ENCODE results near the gene NPC1. TPM values are rescaled to one million over a fixed set of nuclear protein-coding genes. Genes with fewer than 3 reads are reported as not detected.
"Not testable (repeated sequence)": the region's sequence is repeated elsewhere in the genome, so short reads cannot be mapped to it uniquely, and the experiment has no call there.

The NPC1 gene
- total RNA-seq, 1 experiment from 2014 or later, result 39.4 TPM

- in situ Hi-C loops (cut with HindIII; ENCODE audit: low pct_unique_long_range_greater_than_20kb, low sequenced_read_pairs), result no loop called here
These were observed 28.1 kb upstream of the NPC1 start for GRCh38 chr18:23614413-23614812.

GRCh38 chr18:23613091-23613475 lies 26.8 kb upstream of the NPC1 start:
- in situ Hi-C loops (cut with HindIII; ENCODE audit: low pct_unique_long_range_greater_than_20kb, low sequenced_read_pairs), result not testable (repeated sequence)

More at GRCh38 chr18:23614413-23614812, 28.1 kb upstream of the NPC1 start:
- no peak for DNase-seq (ENCODE audit: low read depth, low spot score)

GRCh38 chr18:23612434-23613090 lies 26.3 kb upstream of the NPC1 start:
- in situ Hi-C loops (cut with HindIII; ENCODE audit: low pct_unique_long_range_greater_than_20kb, low sequenced_read_pairs), result no loop called here
- DNase-seq (ENCODE audit: low read depth, low spot score), result no peak

More at GRCh38 chr18:23613091-23613475, 26.8 kb upstream of the NPC1 start:
- DNase-seq (ENCODE audit: low read depth, low spot score), result not testable (repeated sequence)

- no peak for DNase-seq (ENCODE audit: low read depth, low spot score)
- in situ Hi-C loops (cut with HindIII; ENCODE audit: low pct_unique_long_range_greater_than_20kb, low sequenced_read_pairs), result no loop called here
These were observed 23.2 kb upstream of the NPC1 start for GRCh38 chr18:23609390-23610023.

GRCh38 chr18:23608211-23608610 lies 21.9 kb upstream of the NPC1 start:
- in situ Hi-C loops (cut with HindIII; ENCODE audit: low pct_unique_long_range_greater_than_20kb, low sequenced_read_pairs), result no loop called here
- no peak for DNase-seq (ENCODE audit: low read depth, low spot score)

GRCh38 chr18:23605941-23606340 lies 19.6 kb upstream of the NPC1 start:
- no peak for DNase-seq (ENCODE audit: low read depth, low spot score)
- in situ Hi-C loops (cut with HindIII; ENCODE audit: low pct_unique_long_range_greater_than_20kb, low sequenced_read_pairs), result no loop called here

GRCh38 chr18:23599809-23600208 lies 13.5 kb upstream of the NPC1 start:
- DNase-seq (ENCODE audit: low read depth, low spot score), result no peak
- in situ Hi-C loops (cut with HindIII; ENCODE audit: low pct_unique_long_range_greater_than_20kb, low sequenced_read_pairs), result no loop called here

GRCh38 chr18:23596183-23596582 lies 9.9 kb upstream of the NPC1 start:
- DNase-seq (ENCODE audit: low read depth, low spot score), result no peak
- in situ Hi-C loops (cut with HindIII; ENCODE audit: low pct_unique_long_range_greater_than_20kb, low sequenced_read_pairs), result no loop called here

GRCh38 chr18:23595591-23595990 lies 9.3 kb upstream of the NPC1 start:
- DNase-seq (ENCODE audit: low read depth, low spot score), result no peak
- in situ Hi-C loops (cut with HindIII; ENCODE audit: low pct_unique_long_range_greater_than_20kb, low sequenced_read_pairs), result no loop called here

- DNase-seq (ENCODE audit: low read depth, low spot score), result no peak
- in situ Hi-C loops (cut with HindIII; ENCODE audit: low pct_unique_long_range_greater_than_20kb, low sequenced_read_pairs), result no loop called here
These were observed 7.4 kb upstream of the NPC1 start for GRCh38 chr18:23593720-23594119.

- in situ Hi-C loops (cut with HindIII; ENCODE audit: low pct_unique_long_range_greater_than_20kb, low sequenced_read_pairs), result no loop called here
- DNase-seq (ENCODE audit: low read depth, low spot score), result no peak
These were observed 6.6 kb upstream of the NPC1 start for GRCh38 chr18:23592911-23593310.

- no peak for DNase-seq (ENCODE audit: low read depth, low spot score)
These were observed 4.7 kb upstream of the NPC1 start for GRCh38 chr18:23591011-23591410.

GRCh38 chr18:23588836-23589560 lies 2.7 kb upstream of the NPC1 start:
- in situ Hi-C loops (cut with HindIII; ENCODE audit: low pct_unique_long_range_greater_than_20kb, low sequenced_read_pairs), result no loop called here
- DNase-seq (ENCODE audit: low read depth, low spot score), result no peak

More at GRCh38 chr18:23591011-23591410, 4.7 kb upstream of the NPC1 start:
- in situ Hi-C loops (cut with HindIII; ENCODE audit: low pct_unique_long_range_greater_than_20kb, low sequenced_read_pairs), result no loop called here

- in situ Hi-C loops (cut with HindIII; ENCODE audit: low pct_unique_long_range_greater_than_20kb, low sequenced_read_pairs), result no loop called here
- DNase-seq (ENCODE audit: low read depth, low spot score), result no peak
These were observed 925 bp upstream of the NPC1 start for GRCh38 chr18:23587220-23587642.

GRCh38 chr18:23585897-23586248 lies 433 bp downstream of the NPC1 start:
- in situ Hi-C loops (cut with HindIII; ENCODE audit: low pct_unique_long_range_greater_than_20kb, low sequenced_read_pairs), result no loop called here
- DNase-seq (ENCODE audit: low read depth, low spot score), result no peak

- no peak for DNase-seq (ENCODE audit: low read depth, low spot score)
- in situ Hi-C loops (cut with HindIII; ENCODE audit: low pct_unique_long_range_greater_than_20kb, low sequenced_read_pairs), result no loop called here
These were observed 1.1 kb downstream of the NPC1 start for GRCh38 chr18:23585007-23585871.

- DNase-seq (ENCODE audit: low read depth, low spot score), result no peak
- in situ Hi-C loops (cut with HindIII; ENCODE audit: low pct_unique_long_range_greater_than_20kb, low sequenced_read_pairs), result no loop called here
These were observed 2.0 kb downstream of the NPC1 start for GRCh38 chr18:23584019-23584983.
